NCI-H2196 treated with DMSO at 0.1 percent for 48 hours (cell line): ENCODE measurements around the gene PEX14.

Source experiments
- DNase-seq: peaks from one replicate; lab custom pipeline; 2025; ENCODE audit not compliant: unreplicated experiment; lab: John Stamatoyannopoulos, UW

PEX14 gene

DNA sequence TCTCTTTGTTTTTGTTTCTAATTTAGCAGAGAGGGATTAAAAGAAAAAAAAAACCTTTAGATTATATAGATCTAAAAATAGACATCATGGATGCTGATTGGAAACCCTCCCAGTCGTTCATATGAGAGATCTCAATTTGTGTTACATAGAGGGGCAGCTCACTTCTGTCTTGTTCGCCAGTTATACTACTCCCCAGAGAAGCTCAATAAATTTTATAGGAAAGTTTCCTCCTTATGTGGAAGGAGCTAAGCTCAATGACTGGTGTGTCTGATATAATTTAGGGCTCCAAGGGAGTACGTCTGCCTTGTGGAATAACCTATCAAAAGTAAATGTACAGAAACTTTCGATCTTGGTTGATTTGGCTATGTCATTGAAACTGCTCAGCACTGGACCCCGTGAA is 117.6 kb downstream of the PEX14 start:
- DNase-seq, result no peak

GRCh38 chr1:10593750-10594149 is 119.0 kb downstream of the PEX14 start:
- no peak for DNase-seq

DNA sequence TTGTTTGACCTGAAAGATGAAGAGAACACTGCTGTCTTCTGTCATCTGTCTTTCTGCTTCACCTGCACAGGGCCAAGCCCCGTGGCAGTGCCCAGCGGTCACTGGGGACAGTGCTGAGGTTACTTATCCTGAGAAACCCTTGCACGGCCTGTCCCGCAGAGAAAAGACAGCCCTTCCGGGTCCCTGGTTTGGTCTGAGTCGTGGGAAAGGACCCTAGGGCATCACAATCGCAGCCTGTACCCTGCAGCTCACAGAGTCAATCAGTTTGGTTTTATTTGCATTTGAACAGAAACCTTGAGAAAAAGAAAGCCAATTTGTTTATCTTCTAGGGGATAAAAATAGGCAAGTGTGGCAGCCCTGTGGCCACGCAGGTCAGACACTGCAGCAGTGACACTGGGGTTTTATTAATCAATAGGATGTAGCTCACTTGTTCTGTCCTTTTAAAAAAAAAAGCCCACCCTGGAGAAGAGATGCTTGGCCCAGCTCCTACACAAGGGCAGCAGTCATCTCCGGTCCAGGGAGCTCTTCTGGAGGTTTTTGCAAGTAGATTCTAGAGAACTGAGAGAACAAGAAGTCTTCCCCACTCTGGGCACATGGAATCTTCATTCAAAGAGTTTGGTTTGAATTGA is 120.0 kb downstream of the PEX14 start:
- DNase-seq, result no peak

GRCh38 chr1:10596780-10597179 is 122.0 kb downstream of the PEX14 start:
- DNase-seq, result no peak

DNA sequence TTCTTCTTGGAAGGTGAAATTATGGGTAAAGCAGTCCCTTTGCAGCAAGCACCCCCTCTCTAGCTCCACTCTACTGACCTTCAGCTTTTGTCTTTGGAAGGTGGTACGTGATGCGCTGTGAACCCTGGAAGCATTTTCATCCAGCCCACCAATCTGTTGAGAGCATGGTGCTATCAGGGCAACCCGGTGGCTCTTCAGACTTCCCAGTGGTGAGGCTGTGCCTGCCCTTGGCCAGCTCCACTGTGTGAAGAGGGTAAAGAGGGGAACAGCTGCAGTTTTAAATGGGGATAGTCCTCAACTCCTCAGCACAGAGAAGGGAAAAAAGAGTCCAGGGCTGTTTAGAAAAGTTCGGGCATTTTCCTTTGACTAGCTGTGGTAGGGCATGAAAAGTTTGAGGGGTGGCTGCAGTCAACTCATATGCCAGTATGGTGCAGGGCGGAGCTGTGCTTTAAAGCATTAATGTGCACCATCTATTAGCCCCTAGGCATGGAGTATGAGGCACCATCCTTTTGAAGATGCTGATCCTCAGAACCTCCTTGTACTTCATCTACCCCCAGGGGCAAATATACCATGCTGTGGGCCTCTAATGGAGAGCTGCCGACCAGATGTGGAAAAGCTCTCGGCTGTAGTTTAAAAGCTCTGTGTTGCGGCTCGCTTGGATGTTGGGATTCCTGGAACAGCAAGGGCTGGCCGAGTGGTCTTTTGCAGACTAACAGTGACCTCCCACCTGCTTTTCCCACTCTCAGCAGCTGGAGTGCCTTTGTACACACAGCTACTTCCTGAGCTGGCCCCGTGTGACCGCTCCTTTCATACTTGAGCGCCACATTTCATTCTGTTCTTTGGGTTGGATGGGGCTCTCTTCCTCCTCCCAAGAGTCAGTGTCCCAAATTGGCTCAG is 123.0 kb downstream of the PEX14 start:
- DNase-seq, result no peak

- no peak for DNase-seq
Observed at GRCh38 chr1:10598389-10598702, 123.6 kb downstream of the PEX14 start.

DNA sequence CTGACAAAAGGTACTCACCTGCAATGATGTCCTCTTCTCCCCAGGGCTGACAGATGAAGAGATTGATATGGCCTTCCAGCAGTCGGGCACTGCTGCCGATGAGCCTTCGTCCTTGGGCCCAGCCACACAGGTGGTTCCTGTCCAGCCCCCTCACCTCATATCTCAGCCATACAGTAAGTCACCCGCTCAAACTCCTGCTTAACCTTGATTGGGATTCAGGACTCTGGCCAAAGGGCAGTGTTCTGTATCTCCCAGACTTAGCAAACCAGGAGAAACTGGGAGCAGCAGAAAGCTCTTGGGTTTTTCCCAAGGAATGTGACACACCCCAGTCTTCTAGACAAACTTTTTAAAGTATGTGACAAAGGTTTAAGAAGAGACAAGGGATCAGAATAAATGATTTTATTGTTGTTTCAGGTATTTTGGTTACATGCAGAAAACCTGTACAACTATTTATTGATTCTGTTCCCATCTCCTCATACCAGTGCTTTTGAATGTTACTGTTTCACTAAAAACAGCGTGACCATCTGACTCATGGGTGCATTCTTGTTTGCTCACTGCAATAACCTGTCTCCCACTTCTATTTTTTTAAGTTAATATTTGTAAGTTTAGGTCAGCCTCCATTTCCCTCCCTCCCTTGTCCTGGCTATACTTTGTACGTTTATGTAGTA is 124.6 kb downstream of the PEX14 start:
- no peak for DNase-seq

GRCh38 chr1:10601342-10602070 is 126.8 kb downstream of the PEX14 start:
- DNase-seq, result no peak

- no peak for DNase-seq
Observed at GRCh38 chr1:10602936-10603335, 128.2 kb downstream of the PEX14 start.

- DNase-seq, result no peak
Observed at GRCh38 chr1:10604966-10605365, 130.2 kb downstream of the PEX14 start.

- no peak for DNase-seq
Observed at GRCh38 chr1:10606064-10606463, 131.3 kb downstream of the PEX14 start.

DNA sequence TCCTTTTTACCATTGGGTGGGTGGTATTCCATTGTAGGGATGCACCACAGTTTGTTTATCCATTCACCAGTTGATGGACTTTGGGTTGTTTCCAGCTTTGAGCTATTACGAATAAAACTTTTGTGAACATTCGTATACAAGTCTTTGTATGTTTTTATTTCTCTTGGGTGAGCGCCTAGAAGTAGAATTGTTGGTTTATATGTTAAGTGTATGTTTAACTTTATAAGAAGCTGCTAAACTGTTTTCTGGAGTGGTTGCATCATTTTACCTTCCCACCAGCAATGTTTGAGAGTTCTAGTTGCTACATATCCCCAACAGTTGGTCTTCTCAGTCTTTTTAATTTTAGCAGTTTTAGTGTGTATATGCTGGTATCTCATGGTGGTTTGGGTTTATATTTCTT is 132.5 kb downstream of the PEX14 start:
- no peak for DNase-seq

- no peak for DNase-seq
Observed at GRCh38 chr1:10608690-10609089, 133.9 kb downstream of the PEX14 start.

- DNase-seq, result no peak
Observed at GRCh38 chr1:10610901-10611600, 136.3 kb downstream of the PEX14 start.

DNA sequence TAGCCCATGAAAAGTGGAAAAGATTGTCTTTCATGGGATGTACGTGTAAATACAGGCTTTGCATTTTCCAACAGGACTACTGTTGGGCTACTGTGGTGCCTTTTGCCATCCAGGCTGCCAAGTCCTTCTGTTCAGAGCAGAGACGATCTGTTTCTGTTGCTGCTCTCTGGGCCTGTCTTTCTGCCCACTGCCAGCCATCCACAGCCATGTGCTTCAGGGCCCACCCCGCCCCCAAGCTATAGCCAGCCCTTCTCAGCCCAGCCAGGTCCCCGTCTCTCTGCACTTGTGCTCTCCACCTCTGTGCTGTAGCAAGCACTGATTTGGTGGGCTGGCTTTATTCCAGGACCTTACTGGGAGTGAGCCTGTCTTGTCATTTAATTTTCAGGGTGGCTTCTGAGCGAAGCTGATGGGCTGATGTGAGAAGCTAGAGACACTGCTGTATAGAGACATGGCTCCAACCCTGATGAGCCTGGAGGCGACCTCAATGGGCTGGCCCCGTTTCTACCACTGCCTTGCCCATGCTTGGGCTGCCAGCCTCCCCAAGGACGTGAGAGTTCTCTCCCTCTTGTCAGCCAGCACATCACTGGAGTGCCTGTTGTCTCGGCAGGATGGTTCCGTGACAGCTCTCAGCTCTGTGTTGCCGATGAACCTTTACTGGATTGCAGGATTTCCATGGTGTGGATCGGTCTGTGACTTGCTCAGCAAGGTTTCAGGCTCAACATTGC is 137.8 kb downstream of the PEX14 start:
- DNase-seq, result no peak

DNA sequence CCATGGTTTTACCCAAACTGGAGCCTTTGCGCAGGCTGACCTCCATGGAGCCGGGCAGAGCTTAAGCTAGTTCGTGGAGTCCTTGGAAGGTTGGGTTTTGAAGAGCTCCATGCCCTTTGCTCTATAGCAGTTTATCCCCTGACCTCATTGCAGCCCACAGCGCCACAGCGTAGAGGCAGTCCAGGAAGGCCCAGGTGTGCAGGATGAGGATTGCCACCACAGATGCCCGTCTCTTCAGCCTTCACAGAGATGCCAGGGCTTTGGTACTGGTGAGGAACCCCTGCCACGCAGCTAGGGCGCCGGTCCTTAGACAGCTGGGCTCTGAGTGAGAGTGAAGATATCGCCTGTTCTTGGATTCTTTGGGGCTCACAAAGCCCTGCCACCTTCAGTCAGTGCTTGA is 138.6 kb downstream of the PEX14 start:
- no peak for DNase-seq

- DNase-seq, result no peak
Observed at GRCh38 chr1:10613861-10614260, 139.1 kb downstream of the PEX14 start.

GRCh38 chr1:10614377-10615225 is 139.9 kb downstream of the PEX14 start:
- no peak for DNase-seq

GRCh38 chr1:10615332-10615731 is 140.6 kb downstream of the PEX14 start:
- no peak for DNase-seq
